H1 (cell line): ENCODE measurements around the gene MMS22L. TPM values are rescaled to one million over a fixed set of nuclear protein-coding genes. Genes with fewer than 3 reads are reported as not detected.
A peak's percentile ranks its signal among the peaks of the same experiment; 100 is the strongest.

Source experiments
- ASH2L ChIP-seq: fragments of 200-600, 300-600 bp; sonication (generic); IDR thresholded peaks from one replicate; pipeline ENCODE4 v1.7.1; 2017; ENCODE audit warnings: low read length
- ATF3 ChIP-seq: IDR thresholded peaks from 2 replicates; pipeline ENCODE4 v1.6.1; 2011; ENCODE audit warnings: low read depth, mild to moderate bottlenecking, low read length; ENCODE audit not compliant: insufficient read depth
- PHF8 ChIP-seq: fragments of 200-600 bp; sonication (generic); conservative IDR thresholded peaks from 2 replicates; pipeline ENCODE4 v1.7.1; 2012; ENCODE audit warnings: low read depth, mild to moderate bottlenecking, inconsistent platforms, low read length, moderate library complexity
- RAD21 ChIP-seq, 2 experiments: IDR thresholded peaks in 1 of 2; conservative IDR thresholded peaks in 1 of 2; 2 replicates each; pipeline ENCODE4 v1.6.1; 2011; ENCODE audit warnings: low read depth in 2 of 2, low read length in 2 of 2, improper control_type of control experiment in 1 of 2, inconsistent platforms in 1 of 2, mild to moderate bottlenecking in 1 of 2, moderate library complexity in 1 of 2
- SIRT6 ChIP-seq: IDR thresholded peaks from one replicate; pipeline ENCODE4 v1.7.1; 2012; ENCODE audit warnings: low read length, inconsistent platforms
- polyA plus RNA-seq, 7 experiments: library from polyadenylated mRNA; depleted of rRNA in 3 of 7; stranded (reverse) in 5 of 7; unstranded in 2 of 7; fragments of >200 nt in 5 of 7; fragments of 200-250 nt in 2 of 7; gene quantifications; 1 replicate in 5 of 7; 2 replicates in 1 of 7; 4 replicates in 1 of 7; pipeline versions ENCODE4 v1.2.1 to v1.2.3, GENCODE V29; 2011 to 2013; ENCODE audit warnings: missing spikeins in 2 of 7, mixed read lengths in 2 of 7
- total RNA-seq: library from RNA; stranded (reverse); fragmentation: NEBNext Ultra II Directional; extraction: Animal tissue kit (Norgen Biotek cat#: 25700); gene quantifications from 2 replicates; pipeline ENCODE4 v1.2.1, GENCODE V29; 2021

The MMS22L gene
- total and polyA plus RNA-seq, 2 of the 8 experiments (the other 6 are each of a cell fraction or from before 2014, with no cell fraction given), result 11.1 to 32.6 TPM

DNA sequence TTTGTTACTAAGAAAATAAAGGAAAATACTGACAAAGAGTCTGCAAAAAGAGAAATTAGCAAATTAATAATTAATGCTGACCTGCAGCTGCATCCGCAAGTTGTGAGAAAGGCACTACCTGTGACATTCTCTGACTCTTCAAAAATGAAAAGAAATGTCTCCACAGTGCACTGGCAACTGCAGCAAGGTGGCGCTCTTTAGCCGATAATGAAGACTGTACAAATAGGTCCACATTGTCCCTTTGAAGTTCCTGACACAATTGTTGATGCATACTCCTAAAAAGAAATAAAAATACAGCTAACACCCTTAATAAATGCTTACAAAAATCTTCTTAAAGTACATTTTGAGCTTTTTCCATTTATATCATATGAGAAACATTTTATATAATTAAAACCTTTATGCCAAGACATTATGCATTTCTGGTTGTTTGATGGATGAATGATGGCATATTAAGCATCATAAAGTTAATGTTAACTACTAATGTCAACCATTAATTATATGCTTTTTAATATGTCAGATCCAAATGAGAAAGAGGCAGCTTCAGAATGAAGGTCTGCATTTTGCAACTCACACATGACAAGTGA, 96.5 kb downstream of the MMS22L start (continued):
- TF ChIP-seq ATF3 (no peak), RAD21 (IDR thresholded peaks at IDR 0.05 in 1 of 2, conservative IDR thresholded peaks at IDR 0.05 in 1 of 2; ENCODE audit: low read depth in 2 of 2, low read length in 2 of 2) (peak; percentile 86 to 89), ASH2L (no peak), PHF8 (no peak), SIRT6 (no peak)
